GM10847 (cell line): ENCODE measurements around the gene GPHB5.

Experiments used
- POLR2A ChIP-seq: IDR thresholded peaks from 2 replicates; pipeline ENCODE4 v1.6.1; 2011; ENCODE audit not compliant: insufficient read length; ENCODE audit errors: extremely low read depth

The GPHB5 gene

DNA sequence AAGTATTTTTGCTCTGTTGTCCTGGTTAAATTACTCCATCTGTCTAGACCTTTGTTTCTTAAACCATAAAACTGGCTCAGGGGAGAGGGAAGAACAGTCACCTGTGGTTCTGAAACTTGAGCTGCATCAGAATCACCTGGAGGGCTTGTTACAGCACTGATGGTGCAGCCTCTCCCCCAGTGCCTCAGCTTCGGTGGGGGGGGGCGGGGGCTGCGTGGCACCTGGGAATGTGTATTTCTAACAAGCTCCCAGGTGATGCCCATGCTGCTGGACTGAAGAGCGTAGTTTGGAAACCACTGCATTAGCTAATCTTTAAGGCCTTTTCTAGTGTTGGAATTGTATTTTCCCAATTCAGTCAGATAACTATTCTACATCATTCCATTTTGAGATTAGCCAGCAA lies 42.7 kb downstream of the GPHB5 start:
- TF ChIP-seq POLR2A = no peak

DNA sequence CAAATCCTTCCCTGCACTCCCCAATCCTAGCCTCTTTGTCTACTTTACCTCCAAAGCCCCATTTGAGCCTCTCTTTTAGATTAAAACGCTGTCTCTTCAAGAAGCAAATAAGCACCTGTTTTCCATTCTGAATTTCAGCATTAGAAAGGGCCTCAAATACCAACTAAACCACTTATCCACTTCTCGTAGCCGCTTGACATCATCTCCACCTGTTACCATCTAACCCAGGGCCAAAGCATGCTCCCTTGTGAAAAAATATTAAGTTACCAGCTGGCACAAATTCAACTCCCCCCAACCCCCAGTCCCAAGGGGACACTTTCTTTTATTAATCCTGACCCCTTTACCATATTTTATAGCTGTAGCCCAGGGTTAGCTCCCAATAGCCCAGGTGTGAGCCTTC lies 43.1 kb downstream of the GPHB5 start:
- TF ChIP-seq POLR2A = no peak

DNA sequence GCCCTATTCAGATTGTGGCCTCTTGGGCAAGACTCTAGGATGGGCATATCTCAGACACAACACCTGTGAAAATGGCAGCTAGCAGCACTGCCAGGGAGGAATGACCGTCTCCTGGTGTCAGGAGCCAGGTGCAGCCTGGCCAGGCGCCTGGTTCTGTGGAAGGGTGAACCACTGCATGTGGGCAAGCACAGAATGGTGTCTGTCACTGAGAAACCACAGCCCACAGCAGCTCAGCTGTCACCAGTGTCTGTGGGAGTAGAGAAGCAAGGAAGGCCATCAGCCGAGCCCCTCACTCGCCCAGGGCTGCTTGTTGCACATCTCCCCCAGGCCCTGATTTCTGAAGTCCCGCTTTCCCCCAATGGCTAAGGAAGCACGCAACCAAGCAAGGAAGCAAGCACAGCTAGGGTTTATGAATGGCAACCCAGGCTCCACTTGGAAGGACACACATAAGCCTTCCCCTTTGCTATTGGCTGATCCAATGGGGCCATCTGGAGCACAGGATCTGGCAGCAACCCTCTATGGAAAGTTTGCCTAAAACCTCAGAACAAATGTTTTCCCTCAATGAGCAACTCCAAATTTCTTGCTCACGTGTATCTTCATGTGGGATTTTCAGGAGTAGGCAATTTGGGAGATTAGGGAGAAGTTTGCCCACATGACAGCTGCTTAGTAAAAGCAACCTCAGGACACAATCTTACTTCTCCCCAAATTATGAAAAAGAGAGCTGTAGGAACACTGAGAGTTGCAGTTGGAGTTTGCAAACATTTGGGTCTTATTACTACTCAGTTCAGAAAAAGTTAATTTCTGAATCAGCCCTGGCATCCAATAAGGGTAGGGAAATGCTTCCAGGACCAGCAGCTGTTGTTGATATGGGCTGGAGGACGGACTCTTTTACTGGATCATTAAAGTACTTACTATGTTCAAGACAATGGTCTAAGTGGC lies 44.7 kb downstream of the GPHB5 start:
- no peak for TF ChIP-seq POLR2A

DNA sequence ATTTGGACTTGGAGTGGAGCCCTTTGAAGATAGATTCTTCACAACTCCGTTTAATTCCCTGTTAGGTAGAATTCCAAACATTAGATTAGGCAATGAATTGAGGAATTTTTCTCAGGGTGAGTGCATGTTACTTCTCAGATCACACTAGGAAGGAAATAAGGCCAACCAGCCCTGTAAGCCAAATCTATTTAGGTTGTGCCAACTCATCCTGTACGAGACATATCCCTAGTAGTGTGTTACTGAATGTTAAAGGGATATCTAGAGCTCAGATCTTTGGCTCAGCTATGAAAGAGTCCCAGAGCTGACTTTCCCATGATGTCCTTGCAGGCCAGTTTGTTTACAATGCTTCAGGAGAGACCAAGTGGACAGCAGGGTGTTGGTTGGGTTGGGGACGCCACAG lies 45.6 kb downstream of the GPHB5 start:
- no peak for TF ChIP-seq POLR2A

DNA sequence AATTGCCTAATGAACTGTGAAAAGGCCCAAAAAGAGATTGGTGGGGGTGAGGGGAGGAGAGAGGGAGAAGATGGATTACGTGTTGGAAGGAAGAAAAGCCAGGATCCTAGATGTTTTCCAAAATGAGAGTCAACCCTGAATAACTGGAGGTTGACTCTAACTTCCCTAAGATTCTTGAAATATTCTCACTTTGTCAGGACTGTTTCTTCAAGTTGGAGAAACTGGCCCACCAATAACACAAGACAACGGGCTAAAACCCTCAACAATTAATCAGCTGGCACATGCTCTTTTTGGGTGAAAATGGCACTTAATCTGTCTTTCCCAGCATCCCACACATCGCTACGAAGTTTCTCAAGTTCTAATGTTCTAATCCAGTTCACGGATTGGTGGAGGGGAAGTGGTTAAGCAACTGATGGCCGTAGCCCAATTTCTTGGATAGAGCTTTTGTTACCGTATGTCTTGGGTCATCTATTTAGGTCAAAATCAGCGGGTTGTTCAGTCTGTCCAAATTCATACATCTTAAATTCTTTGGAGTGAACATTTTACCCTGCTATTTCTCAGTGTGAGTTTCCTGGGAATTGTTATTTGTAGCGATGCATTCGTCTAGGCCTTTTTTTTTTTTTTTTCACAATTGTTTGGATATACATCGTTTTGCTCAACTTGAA lies 49.0 kb downstream of the GPHB5 start:
- no peak for TF ChIP-seq POLR2A

DNA sequence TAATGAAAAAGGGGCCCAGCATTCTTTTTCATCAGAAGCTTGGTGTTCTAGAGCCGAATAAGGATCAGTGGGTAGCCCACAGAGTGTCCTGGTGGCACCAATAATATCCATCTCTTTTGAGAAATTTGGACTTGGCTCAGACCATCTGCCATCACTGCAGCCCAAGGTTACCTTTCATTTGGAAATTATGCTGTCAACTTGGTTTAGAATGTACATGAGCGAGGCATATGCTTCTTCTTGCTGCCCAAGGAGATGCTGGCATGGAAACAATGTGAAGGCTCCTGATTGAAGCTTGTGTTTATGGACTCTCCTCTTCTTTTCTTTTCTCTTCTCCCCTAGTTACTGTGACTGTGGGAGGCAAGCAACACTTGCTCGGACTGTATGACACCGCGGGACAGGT lies 50.0 kb downstream of the GPHB5 start:
- TF ChIP-seq POLR2A = no peak

DNA sequence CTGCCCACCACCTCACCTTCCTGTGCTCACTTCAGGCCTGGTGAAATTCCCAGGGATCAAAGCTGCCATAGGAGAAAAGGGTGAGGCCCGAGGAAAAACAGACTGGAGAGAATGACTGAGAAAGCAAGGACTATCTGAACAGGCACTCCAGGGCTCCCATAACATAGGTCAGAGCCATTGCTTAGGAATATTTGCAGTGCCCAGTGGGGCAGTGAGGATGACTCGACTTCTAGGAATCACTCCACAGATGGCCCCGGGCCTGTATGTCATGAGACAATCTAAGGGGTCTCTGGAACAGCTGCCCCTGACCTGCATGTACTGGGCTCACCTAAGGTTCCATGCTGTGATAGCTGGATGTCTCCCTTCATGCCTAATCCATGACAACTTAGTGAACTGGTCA lies 51.6 kb downstream of the GPHB5 start:
- no peak for TF ChIP-seq POLR2A

DNA sequence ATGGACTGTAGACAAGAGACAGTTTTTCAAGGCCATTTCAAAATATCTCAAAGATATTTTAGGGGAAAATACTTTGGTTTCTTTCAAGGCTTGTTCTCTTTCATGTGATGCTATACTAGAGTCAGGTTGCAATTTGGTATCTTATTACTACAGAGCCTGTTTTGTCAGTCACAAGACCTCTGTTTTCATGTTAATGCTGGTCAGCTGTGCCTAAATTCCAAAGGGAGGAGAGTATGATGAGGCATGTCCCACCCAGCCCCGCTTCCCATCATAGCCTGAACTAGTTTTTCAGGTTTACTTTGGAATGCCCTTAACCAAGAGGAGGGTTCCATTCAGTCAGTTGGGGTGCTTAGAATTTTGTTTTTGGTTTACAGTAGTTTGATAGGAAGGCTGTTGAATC lies 52.6 kb downstream of the GPHB5 start:
- no peak for TF ChIP-seq POLR2A
